Stimulated activated memory B cell treated with anti-CD40 and anti-IgM and Interleukin-4, amounts not matched to agents 10 μg/mL and 1 μg/mL and 100 μg/mL, for 72 hours (primary cell): ENCODE measurements around the gene ALG2.
"Not testable (repeated sequence)": the region's sequence is repeated elsewhere in the genome, so short reads cannot be mapped to it uniquely, and the experiment has no call there.

ENCODE experiments used
- ATAC-seq: fragments of 150-1000 bp; cut with Tn5 transposase; 2 replicates; pipeline ENCODE4 v1.10.0; 2021
- H3K27ac Mint-ChIP-seq: one replicate; pipeline ENCODE4 v1.8.0; 2022; ENCODE audit warnings: mild to moderate bottlenecking, mixed read lengths
- H3K27me3 Mint-ChIP-seq: one replicate; pipeline ENCODE4 v1.8.0; 2022; ENCODE audit warnings: mixed read lengths
- H3K36me3 Mint-ChIP-seq: one replicate; pipeline ENCODE4 v1.8.0; 2022; ENCODE audit warnings: mixed read lengths
- H3K4me1 Mint-ChIP-seq: one replicate; pipeline ENCODE4 v1.8.0; 2022; ENCODE audit warnings: mixed read lengths
- H3K4me3 Mint-ChIP-seq: one replicate; pipeline ENCODE4 v1.8.0; 2022; ENCODE audit warnings: mild to moderate bottlenecking, moderate library complexity, mixed read lengths
- H3K9me3 Mint-ChIP-seq: one replicate; pipeline ENCODE4 v1.8.0; 2022; ENCODE audit warnings: mixed read lengths

The ALG2 gene

DNA sequence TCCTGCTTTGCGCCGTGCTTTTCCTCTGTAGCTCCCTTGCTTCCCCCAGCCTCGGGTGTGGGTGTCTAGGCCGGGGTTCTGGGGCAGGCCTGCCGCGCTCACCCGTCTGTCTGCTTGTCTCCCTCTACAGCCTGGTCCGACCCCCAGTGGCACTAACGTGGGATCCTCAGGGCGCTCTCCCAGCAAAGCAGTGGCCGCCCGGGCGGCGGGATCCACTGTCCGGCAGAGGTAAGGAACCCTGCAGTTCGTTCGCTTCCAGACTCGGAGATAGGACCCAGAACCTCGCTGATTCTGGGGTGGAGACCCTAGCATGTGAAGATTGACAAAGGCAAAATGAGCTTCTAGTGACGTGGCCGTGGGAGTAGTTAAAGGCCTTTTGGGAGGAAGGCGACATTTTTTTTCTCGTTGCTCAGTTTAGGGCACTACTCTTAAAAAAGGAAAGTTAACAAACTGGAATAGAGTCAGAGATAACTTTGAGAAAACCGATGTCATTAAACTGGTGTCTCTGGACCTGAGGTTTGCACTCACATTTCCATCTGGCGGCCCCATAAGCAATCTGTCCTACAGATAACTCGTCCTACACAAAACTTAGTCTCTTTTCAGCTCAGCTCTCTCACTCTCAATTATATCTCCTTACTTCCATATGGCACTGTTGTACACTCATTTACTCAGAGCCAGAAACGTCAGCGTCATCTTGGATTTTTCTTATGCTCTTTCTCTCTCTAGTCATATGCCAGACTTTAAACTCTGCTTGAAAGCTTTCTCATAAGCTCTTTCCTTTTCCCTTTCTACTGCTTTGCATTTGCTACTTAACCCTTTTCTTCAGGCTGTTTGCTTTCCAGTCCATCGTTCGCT lies 901 bp upstream of the ALG2 start:
- H3K4me3 Mint-ChIP-seq, result peak overlapping the region; percentile 99
- H3K27me3 Mint-ChIP-seq, result no peaks in the 10 kb centered on the region
- peaks cover 75% of the 10 kb centered on the region for H3K36me3 Mint-ChIP-seq
- no peaks in the 10 kb centered on the region for H3K9me3 Mint-ChIP-seq
- peak; percentile 25 for ATAC-seq
- H3K27ac Mint-ChIP-seq, result peak overlapping the region; percentile 100
- peaks cover 74% of the 10 kb centered on the region for H3K4me1 Mint-ChIP-seq

- Mint-ChIP-seq H3K27ac (peak overlapping the region; percentile 100), H3K4me1 (peaks cover 80% of the 10 kb centered on the region), H3K4me3 (peak overlapping the region; percentile 99), H3K27me3 (no peaks in the 10 kb centered on the region), H3K36me3 (peaks cover 77% of the 10 kb centered on the region), H3K9me3 (no peaks in the 10 kb centered on the region)
- ATAC-seq, result no peak
These were observed 499 bp downstream of the ALG2 start for GRCh38 chr9:99221266-99221620.

- H3K4me1 Mint-ChIP-seq, result peaks cover 77% of the 10 kb centered on the region
- ATAC-seq, result no peak
- H3K36me3 Mint-ChIP-seq, result peaks cover 76% of the 10 kb centered on the region
- peak overlapping the region; percentile 100 for H3K27ac Mint-ChIP-seq
- H3K27me3 Mint-ChIP-seq, result no peaks in the 10 kb centered on the region
- no peaks in the 10 kb centered on the region for H3K9me3 Mint-ChIP-seq
- H3K4me3 Mint-ChIP-seq, result peak overlapping the region; percentile 99
These were observed 1.7 kb downstream of the ALG2 start for GRCh38 chr9:99220011-99220410.

DNA sequence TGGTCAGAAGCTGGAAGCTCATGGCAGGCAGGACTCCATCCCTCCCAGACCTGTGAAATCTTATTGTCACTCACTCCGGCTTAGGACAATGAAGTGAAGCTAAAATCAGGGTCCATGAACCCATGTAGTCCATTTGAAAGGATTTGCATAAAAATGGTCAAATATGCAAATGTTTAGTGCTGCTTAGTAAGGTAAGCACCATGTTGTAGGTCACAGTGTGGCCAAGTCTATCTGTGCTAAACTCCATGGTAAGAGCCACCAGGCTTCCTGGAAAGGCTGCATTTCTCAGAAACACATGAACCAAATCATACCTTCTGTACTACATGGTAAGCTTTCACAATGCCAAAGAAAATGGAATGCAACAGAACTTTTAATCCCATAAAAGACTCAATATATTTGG lies 5.7 kb downstream of the ALG2 start:
- ATAC-seq, result no peak
- Mint-ChIP-seq H3K27me3 (no peaks in the 10 kb centered on the region), H3K9me3 (peaks cover 6% of the 10 kb centered on the region), H3K27ac (no peak overlapping the region), H3K4me3 (no peak overlapping the region), H3K4me1 (peaks cover 71% of the 10 kb centered on the region), H3K36me3 (peaks cover 74% of the 10 kb centered on the region)

DNA sequence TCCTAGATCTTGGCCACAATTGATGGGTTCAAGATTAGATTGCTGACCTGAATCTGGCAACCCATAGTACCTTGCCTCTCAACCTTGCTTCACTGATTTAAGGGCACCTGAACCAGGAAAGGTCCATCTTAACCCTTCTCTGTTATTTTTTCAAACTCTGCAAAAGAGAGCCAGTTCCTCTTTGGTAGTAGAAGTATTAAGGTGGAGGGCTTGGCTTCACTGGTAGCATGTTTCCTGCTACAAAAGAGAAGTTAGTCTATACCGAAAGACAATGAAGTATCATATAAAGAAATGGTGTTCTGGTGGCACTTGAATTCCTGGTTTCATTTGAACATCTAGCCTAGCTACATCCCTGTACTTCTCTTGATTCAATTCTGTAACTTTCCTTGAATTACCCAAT lies 8.5 kb downstream of the ALG2 start:
- Mint-ChIP-seq H3K27me3 (no peaks in the 10 kb centered on the region), H3K4me1 (peaks cover 43% of the 10 kb centered on the region), H3K9me3 (peaks cover 14% of the 10 kb centered on the region), H3K36me3 (peaks cover 69% of the 10 kb centered on the region), H3K27ac (no peak overlapping the region), H3K4me3 (no peak overlapping the region)
- peak; percentile 53 for ATAC-seq

GRCh38 chr9:99211746-99212145 lies 10.0 kb downstream of the ALG2 start:
- no peak for ATAC-seq
- Mint-ChIP-seq H3K4me3 (no peak overlapping the region), H3K36me3 (peaks cover 62% of the 10 kb centered on the region), H3K4me1 (peaks cover 28% of the 10 kb centered on the region), H3K27me3 (no peaks in the 10 kb centered on the region), H3K9me3 (peaks cover 14% of the 10 kb centered on the region), H3K27ac (no peak overlapping the region)

GRCh38 chr9:99210572-99210971 lies 11.2 kb downstream of the ALG2 start:
- Mint-ChIP-seq H3K36me3 (peaks cover 57% of the 10 kb centered on the region), H3K27ac (no peak overlapping the region), H3K27me3 (no peaks in the 10 kb centered on the region), H3K4me3 (no peak overlapping the region), H3K9me3 (peaks cover 16% of the 10 kb centered on the region), H3K4me1 (peaks cover 23% of the 10 kb centered on the region)
- no peak for ATAC-seq

DNA sequence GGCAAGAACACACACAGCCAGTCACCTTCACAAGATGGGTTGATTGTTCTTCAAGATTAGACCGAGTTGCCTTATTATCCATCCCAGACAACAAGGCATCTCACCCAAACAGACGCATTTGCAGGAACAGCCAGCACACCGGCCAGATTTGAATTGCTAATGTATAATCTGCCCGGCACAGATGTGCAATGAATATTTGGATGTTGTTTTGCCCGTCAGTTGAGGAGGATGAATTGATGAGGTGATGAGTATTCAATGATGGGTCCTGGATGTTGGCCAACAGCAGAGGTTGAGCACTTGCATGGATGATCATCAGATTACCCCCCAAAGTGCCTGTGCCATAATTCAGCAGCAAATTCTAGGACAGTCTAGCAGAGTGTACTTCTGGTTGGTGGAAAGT lies 20.1 kb downstream of the ALG2 start:
- H3K9me3 Mint-ChIP-seq, result peaks cover 3% of the 10 kb centered on the region
- no peak for ATAC-seq
- no peaks in the 10 kb centered on the region for H3K27me3 Mint-ChIP-seq
- no peak overlapping the region for H3K27ac Mint-ChIP-seq
- no peak overlapping the region for H3K4me3 Mint-ChIP-seq
- peaks cover 5% of the 10 kb centered on the region for H3K36me3 Mint-ChIP-seq
- H3K4me1 Mint-ChIP-seq, result peaks cover 14% of the 10 kb centered on the region

DNA sequence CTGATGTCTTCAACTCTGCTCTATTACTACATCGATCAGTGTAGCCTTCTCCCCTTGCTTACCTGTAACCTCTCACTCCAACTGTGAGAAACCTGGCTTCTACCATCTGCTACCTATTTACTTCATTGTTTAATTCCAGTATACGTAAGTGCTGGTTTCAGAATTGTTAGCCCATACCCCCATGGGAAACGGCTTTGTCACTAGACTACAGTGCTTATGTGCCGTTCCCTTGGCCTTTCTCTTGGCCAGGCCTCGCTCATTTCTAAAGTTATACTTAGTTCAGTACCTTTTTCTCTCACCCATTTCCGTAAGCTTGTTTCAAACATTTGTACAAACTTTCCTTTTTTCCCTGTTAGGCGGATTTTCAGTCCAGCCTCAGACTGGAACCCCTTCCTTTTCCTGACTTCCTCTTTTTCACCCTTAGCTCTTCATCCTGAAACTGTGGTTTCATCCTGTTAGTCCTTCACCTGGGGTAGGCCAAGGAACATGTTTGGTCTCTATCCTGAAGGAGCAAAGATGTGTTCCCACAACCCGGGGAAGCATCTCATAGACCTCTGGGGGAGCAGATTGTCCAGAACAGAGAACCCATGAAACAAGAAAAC lies 21.7 kb downstream of the ALG2 start:
- Mint-ChIP-seq H3K27me3 (no peaks in the 10 kb centered on the region), H3K9me3 (peaks cover 4% of the 10 kb centered on the region), H3K27ac (peak overlapping the region; percentile 76), H3K4me1 (peaks cover 16% of the 10 kb centered on the region), H3K4me3 (peak overlapping the region; percentile 4), H3K36me3 (peaks cover 5% of the 10 kb centered on the region)
- ATAC-seq, result peak; percentile 88

DNA sequence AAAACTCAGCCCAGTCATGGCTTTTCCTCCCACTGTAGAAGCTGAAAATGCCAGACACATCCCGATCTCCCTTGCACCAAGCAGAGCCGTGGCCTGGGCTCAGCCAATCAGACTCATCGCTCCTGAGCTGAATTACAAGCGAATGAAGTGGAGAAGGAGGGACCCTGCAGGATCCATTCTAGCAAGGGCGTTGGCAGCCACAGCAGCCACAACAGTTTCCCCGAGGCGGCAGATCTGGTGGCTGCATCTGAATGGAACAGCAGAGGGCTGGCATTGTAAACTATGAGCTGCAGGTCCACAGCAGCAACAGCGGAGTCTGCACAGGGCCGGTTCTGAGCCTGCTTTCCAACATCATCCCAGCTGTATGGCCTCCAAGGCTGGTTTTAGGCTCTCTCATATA lies 23.8 kb downstream of the ALG2 start:
- H3K27me3 Mint-ChIP-seq, result no peaks in the 10 kb centered on the region
- peaks cover 23% of the 10 kb centered on the region for H3K4me1 Mint-ChIP-seq
- H3K36me3 Mint-ChIP-seq, result peaks cover 5% of the 10 kb centered on the region
- H3K27ac Mint-ChIP-seq, result no peak overlapping the region
- H3K4me3 Mint-ChIP-seq, result no peak overlapping the region
- no peak for ATAC-seq
- H3K9me3 Mint-ChIP-seq, result peaks cover 4% of the 10 kb centered on the region

- peaks cover 25% of the 10 kb centered on the region for H3K4me1 Mint-ChIP-seq
- H3K27me3 Mint-ChIP-seq, result no peaks in the 10 kb centered on the region
- ATAC-seq, result no peak
- H3K9me3 Mint-ChIP-seq, result peaks cover 4% of the 10 kb centered on the region
- H3K36me3 Mint-ChIP-seq, result peaks cover 5% of the 10 kb centered on the region
- no peak overlapping the region for H3K4me3 Mint-ChIP-seq
- peak overlapping the region; percentile 44 for H3K27ac Mint-ChIP-seq
These were observed 24.6 kb downstream of the ALG2 start for GRCh38 chr9:99197124-99197630.

- not testable (repeated sequence) for H3K4me3 Mint-ChIP-seq, H3K36me3 Mint-ChIP-seq, ATAC-seq, H3K27me3 Mint-ChIP-seq, H3K9me3 Mint-ChIP-seq
- peak overlapping the region; percentile 44 for H3K27ac Mint-ChIP-seq
- H3K4me1 Mint-ChIP-seq, result peaks cover 25% of the 10 kb centered on the region
These were observed 25.3 kb downstream of the ALG2 start for GRCh38 chr9:99196484-99196883.

DNA sequence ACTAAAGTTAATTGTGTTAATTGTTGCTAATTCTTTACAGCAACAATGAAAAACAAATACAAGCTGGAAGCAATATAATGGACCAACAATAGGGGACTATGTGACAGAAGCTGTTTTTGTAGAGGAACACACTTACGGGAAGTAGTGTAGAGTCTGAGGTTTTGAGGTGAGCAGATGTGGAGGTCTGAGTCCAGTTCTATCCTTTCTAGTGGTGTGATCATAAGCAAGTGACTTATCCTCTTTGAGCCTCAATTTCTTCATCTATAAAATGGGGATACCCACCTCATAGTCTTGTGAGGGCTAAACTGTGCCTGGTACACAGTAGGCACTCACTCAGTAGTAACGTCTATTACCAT lies 28.3 kb downstream of the ALG2 start:
- Mint-ChIP-seq H3K27ac (peak overlapping the region; percentile 66), H3K4me1 (peaks cover 41% of the 10 kb centered on the region), H3K9me3 (peaks cover 4% of the 10 kb centered on the region), H3K27me3 (no peaks in the 10 kb centered on the region), H3K36me3 (peaks cover 5% of the 10 kb centered on the region), H3K4me3 (no peak overlapping the region)
- peak; percentile 66 for ATAC-seq

DNA sequence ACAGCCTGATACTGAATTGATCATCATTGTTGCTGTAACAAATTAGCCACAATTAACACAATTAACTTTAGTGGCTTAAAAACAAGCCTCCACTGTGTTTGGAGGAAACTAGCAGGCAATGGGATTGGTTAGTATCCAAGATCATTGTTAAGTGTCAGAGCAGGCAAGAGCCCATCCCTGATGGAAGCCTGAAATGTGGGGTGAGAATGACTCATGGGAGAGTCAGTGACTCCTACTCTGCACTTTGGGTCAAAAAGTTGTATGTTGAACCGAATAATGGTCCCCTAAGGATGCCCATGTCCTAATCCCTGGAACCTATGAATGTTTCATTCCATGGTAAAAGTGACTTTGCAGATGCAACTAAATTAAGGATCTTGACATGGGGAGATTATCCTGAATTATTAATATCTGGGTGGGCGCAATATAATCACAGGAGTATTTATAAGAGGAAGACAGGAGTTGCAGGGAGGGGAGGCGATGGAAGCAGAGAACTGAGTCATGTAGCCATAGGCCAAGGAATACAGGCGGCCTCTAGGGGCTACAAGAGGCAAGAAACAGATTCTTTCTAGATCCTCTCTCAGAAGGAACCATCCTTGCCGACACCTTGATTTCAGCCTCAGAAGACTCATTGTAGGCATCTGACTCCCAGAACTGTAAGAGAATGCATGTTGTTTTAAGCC lies 28.8 kb downstream of the ALG2 start:
- ATAC-seq, result no peak
- peaks cover 4% of the 10 kb centered on the region for H3K9me3 Mint-ChIP-seq
- peak overlapping the region; percentile 66 for H3K27ac Mint-ChIP-seq
- H3K36me3 Mint-ChIP-seq, result peaks cover 5% of the 10 kb centered on the region
- H3K27me3 Mint-ChIP-seq, result no peaks in the 10 kb centered on the region
- H3K4me3 Mint-ChIP-seq, result no peak overlapping the region
- peaks cover 46% of the 10 kb centered on the region for H3K4me1 Mint-ChIP-seq

- Mint-ChIP-seq H3K36me3 (peaks cover 2% of the 10 kb centered on the region), H3K4me1 (peaks cover 62% of the 10 kb centered on the region), H3K27me3 (no peaks in the 10 kb centered on the region), H3K9me3 (peaks cover 1% of the 10 kb centered on the region), H3K27ac (peak overlapping the region; percentile 93), H3K4me3 (no peak overlapping the region)
- peak; percentile 64 for ATAC-seq
These were observed 31.0 kb downstream of the ALG2 start for GRCh38 chr9:99190597-99191283.
